A549 treated with GW870086 at 1 μM for 4 hours (cell line): ENCODE data around the gene CRYBB2. TPM values are rescaled to one million over a fixed set of nuclear protein-coding genes. Genes with fewer than 3 reads are reported as not detected.

Source experiments
- total RNA-seq: library from RNA; stranded (reverse); fragments of 200-300 nt; extraction: Qiagen RNA extraction; gene quantifications from 5 replicates; pipeline ENCODE4 v1.2.3, GENCODE V29; 2022; ENCODE audit warnings: low read depth

The CRYBB2 gene
- total RNA-seq, result not detected in 5 replicates

GRCh38 chr22:25219211-25219689 is at the start of gene CRYBB2:
CRYBB2 (plus strand) TSS chr22:25219639; CDS start chr22:25221430, 1,791 bp downstream.

GRCh38 chr22:25199731-25200520 is 19.5 kb upstream of the CRYBB2 start, which contains the start of gene CRYBB3:
CRYBB3 (plus strand) TSS chr22:25199858; CDS start chr22:25201397, 1,539 bp downstream.

Other genes with a start within 250 kb of the CRYBB2 start
- gene CRYBB3, start 19.8 kb upstream of the CRYBB2 start, total RNA-seq, result 0.19 TPM in 1 of 5 replicates, not detected in the others